Ovary (tissue), 3 donors: ENCODE results near the gene FBXO17.

Experiments used
- CTCF ChIP-seq, 3 donors: fragments of 450-650 bp in 2 of 3; fragments of 200-600 bp in 1 of 3; IDR thresholded peaks; one replicate each; pipeline versions ENCODE4 v1.5.1 to v1.8.0; 2016 to 2022; ENCODE audit warnings: antibody characterized with exemption in 3 of 3, mild to moderate bottlenecking in 1 of 3
- EP300 ChIP-seq: sonication (generic); formaldehyde crosslinking; IDR thresholded peaks from one replicate; pipeline ENCODE4 v1.6.1; 2017; ENCODE audit warnings: antibody characterized with exemption
- POLR2A ChIP-seq: fragments of 450-650 bp; IDR thresholded peaks from one replicate; pipeline ENCODE4 v1.6.1; 2017; ENCODE audit warnings: antibody characterized with exemption, mild to moderate bottlenecking, moderate library complexity
- donor health status: DM: no; HTN: no; CAD: no.

- TF ChIP-seq CTCF (IDR thresholded peaks at IDR 0.05) (no peak), POLR2A (no peak), EP300 (no peak)
Observed at GRCh38 chr19:38944981-38945506, 30.5 kb downstream of the FBXO17 start.
